ENCODE results near the gene MTNR1A.
"Not testable (repeated sequence)": the region's sequence is repeated elsewhere in the genome, so short reads cannot be mapped to it uniquely, and the experiment has no call there.

MTNR1A gene

DNA sequence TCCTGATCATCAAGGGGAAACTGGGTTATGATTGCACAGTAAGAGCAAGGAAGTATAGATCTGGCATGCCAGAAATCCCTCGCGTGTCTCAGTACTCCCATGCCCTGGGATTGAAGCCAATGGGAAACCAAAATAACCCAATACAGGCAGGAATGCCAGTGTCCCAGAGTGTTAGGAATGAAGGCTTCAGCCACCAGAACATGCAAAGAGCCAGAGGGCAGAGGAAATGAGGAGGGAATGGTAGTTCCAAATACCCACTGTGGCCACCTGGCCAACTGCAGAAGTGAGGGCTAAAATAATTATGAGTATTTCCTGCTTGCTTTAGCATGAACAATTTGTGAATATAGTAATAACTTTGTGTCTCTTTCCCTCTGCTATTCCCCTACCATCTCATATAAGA lies 12.2 kb downstream of the MTNR1A start:
- Histone ChIP-seq H3K27me3 (no peaks in the 10 kb centered on the region), H3K4me3 (ENCODE audit: low read depth, low read length) (no peak overlapping the region), H3K36me3 (no peaks in the 10 kb centered on the region), H3K9me3 (no peaks in the 10 kb centered on the region), H3K4me1 (no peaks in the 10 kb centered on the region)
- DNase-seq = no peak
- TF ChIP-seq, protein P1, sequence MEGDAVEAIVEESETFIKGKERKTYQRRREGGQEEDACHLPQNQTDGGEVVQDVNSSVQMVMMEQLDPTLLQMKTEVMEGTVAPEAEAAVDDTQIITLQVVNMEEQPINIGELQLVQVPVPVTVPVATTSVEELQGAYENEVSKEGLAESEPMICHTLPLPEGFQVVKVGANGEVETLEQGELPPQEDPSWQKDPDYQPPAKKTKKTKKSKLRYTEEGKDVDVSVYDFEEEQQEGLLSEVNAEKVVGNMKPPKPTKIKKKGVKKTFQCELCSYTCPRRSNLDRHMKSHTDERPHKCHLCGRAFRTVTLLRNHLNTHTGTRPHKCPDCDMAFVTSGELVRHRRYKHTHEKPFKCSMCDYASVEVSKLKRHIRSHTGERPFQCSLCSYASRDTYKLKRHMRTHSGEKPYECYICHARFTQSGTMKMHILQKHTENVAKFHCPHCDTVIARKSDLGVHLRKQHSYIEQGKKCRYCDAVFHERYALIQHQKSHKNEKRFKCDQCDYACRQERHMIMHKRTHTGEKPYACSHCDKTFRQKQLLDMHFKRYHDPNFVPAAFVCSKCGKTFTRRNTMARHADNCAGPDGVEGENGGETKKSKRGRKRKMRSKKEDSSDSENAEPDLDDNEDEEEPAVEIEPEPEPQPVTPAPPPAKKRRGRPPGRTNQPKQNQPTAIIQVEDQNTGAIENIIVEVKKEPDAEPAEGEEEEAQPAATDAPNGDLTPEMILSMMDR (IDR thresholded peaks at IDR 0.05; ENCODE audit: low read depth, low read length) = no peak

DNA sequence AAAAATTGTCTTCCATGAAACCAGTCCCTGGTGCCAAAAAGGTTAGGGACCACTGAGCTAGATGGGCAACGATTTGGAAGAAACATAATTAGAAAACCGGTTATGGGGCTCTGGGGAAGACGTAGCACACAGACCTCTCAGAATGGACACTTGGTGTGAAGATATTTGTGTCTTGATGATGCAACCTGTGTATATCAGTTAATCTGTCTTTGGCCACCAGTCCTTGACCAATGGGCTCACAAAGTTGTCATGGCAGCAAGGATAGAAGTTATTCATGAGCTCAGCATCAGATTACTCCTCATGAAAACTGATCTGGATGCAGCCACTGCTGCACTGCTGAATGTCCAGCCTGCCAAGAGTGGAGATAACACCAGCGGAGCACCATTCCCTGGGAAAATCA lies 13.6 kb downstream of the MTNR1A start:
- TF ChIP-seq, protein P1 (IDR thresholded peaks at IDR 0.05; ENCODE audit: low read depth, low read length) = no peak
- Histone ChIP-seq H3K27me3 (no peaks in the 10 kb centered on the region), H3K4me1 (no peaks in the 10 kb centered on the region), H3K36me3 (no peaks in the 10 kb centered on the region), H3K4me3 (ENCODE audit: low read depth, low read length) (no peak overlapping the region), H3K9me3 (no peaks in the 10 kb centered on the region)
- DNase-seq = no peak

DNA sequence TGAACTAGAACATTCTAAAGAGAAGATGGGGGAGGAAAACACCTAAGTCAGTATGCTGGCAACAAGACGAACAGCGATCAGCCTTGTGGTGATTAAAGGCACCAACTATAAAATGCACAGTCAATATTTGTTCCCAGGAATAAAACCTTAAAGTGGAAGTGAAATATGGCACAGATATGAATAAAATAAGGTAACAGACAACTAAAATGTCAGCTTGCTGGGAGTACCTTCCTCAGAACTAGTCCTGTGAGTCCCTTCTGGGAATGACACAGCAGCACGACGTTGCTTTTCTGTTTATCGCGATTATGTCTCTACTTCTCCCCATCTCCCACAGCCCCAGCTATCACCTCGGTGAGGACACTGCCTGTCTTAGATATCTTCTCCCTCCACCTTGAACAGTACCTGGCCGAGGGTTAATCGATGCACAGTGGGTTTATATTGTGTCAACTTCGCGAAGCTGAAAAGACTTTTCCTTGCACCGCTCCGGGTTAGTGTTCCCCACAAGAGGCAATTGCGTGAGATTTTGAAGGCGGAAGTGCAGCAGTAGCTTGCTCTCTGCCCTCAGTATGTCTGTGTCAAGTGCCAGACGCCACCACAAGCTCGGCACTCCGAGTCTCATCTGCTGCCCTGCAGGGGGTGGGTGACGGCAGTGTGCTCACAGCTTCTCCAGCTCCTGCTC lies 17.4 kb downstream of the MTNR1A start:
- Histone ChIP-seq H3K27me3 (no peaks in the 10 kb centered on the region), H3K4me3 (ENCODE audit: low read depth, low read length) (no peak overlapping the region)
- no peak for DNase-seq

DNA sequence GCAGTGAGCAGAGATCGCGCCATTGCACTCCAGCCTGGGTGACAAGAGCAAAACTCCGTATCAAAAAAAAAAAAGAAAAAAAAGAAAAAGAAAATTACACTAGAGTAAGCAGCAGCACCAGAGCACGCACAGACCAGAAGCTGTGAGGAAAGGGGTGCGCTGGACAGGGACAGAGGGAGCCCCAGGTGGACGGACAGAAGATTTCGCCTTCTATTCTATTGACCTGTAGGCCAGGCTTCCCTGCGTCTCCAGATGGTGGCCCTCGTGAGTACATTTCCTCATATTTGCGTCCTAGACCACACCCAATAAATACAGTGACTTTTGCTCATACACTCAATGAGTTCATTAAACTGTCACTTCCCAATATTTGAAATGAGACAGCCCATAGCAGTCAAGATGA lies 19.1 kb downstream of the MTNR1A start:
- Histone ChIP-seq H3K9me3 (no peaks in the 10 kb centered on the region), H3K36me3 (no peaks in the 10 kb centered on the region), H3K27me3 (no peaks in the 10 kb centered on the region), H3K4me3 (ENCODE audit: low read depth, low read length) (no peak overlapping the region), H3K4me1 (no peaks in the 10 kb centered on the region)
- TF ChIP-seq, protein P1 (IDR thresholded peaks at IDR 0.05; ENCODE audit: low read depth, low read length) = peak; percentile 11; the same call in 1 of the 2 replicates
- no peak for DNase-seq

More for the DNA sequence above, 17.4 kb downstream of the MTNR1A start:
- Histone ChIP-seq H3K36me3 (no peaks in the 10 kb centered on the region), H3K4me1 (no peaks in the 10 kb centered on the region), H3K9me3 (no peaks in the 10 kb centered on the region)
- TF ChIP-seq, protein P1 (IDR thresholded peaks at IDR 0.05; ENCODE audit: low read depth, low read length) = no peak

DNA sequence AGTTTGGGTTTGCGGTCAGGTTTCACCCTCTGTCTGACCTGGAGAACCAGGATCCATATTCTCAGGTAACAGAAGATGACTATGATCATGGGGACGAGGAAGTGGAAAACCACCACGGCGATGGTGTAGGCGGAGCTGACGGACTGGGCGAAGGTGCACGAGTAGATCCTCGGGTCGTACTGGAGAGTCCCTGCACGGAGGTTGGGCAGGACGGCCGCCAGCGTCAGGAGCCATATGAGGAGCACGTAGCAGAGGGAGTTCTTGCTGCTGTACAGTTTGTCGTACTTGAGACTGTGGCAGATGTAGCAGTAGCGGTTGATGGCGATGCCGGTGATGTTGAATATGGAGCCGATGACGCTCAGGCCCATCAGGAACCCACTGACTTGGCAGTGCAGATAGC lies 21.3 kb downstream of the MTNR1A start:
- Histone ChIP-seq H3K4me3 (ENCODE audit: low read depth, low read length) (no peak overlapping the region), H3K36me3 (no peaks in the 10 kb centered on the region), H3K4me1 (no peaks in the 10 kb centered on the region), H3K27me3 (no peaks in the 10 kb centered on the region), H3K9me3 (no peaks in the 10 kb centered on the region)
- TF ChIP-seq, protein P1 (IDR thresholded peaks at IDR 0.05; ENCODE audit: low read depth, low read length) = no peak
- DNase-seq = no peak

DNA sequence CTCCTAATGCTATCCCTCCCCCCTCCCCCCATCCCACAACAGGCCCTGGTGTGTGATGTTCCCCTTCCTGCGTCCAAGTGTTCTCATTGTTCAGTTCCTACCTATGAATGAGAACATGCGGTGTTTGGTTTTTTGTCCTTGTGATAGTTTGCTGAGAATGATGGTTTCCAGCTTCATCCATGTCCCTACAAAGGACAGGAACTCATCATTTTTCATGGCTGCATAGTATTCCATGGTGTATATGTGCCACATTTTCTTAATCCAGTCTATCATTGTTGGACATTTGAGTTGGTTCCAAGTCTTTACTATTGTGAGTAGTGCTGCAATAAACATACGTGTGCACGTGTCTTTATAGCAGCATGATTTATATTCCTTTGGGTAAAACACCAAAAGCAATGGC lies 31.4 kb downstream of the MTNR1A start:
- not testable (repeated sequence) for DNase-seq; H3K4me1 ChIP-seq; H3K9me3 ChIP-seq; H3K27me3 ChIP-seq; H3K36me3 ChIP-seq; H3K4me3 ChIP-seq (ENCODE audit: low read depth, low read length)

Data from BE2C (cell line).